Erythroblast (primary cell): ENCODE results near the gene SLC23A2.

ENCODE experiments used
- GATA1 ChIP-seq: IDR thresholded peaks from 2 replicates; pipeline ENCODE4 v1.6.1; 2011; ENCODE audit warnings: low read depth, mild to moderate bottlenecking, control low read depth, low read length, moderate library complexity
- POLR2A ChIP-seq: IDR thresholded peaks from 2 replicates; pipeline ENCODE4 v1.6.1; 2011; ENCODE audit warnings: mild to moderate bottlenecking, low read length

DNA sequence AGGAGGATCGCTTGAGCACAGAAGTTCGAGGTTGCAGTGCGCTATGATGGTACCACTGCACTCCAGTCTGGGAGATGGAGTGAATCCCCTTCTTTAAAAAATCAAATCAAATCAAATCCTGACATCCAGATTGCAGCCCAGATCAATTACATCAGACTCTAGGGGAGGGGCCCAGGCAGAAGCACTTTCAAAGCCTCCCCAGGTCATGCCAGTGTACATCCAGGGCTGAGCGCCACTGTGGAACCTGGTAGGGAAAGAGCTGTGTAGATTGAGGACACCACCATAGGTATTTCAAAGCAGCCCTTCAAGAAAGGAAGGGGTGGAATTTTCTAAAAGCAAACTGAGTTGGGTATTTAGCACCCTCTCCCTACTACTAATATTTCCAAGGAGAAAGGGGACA is 190.1 kb downstream of the SLC23A2 start:
- TF ChIP-seq POLR2A: no peak
- TF ChIP-seq GATA1: no peak
